Loucy (cell line): ENCODE data around the gene CATSPER1.

Experiments
- EZH2phosphoT487 ChIP-seq: fragments of 200-600 bp; IDR thresholded peaks from 2 replicates; pipeline ENCODE4 v1.6.1; 2018; ENCODE audit warnings: antibody characterized with exemption, mild to moderate bottlenecking, moderate library complexity, borderline replicate concordance
- TF ChIP-seq, protein P1 (sequence below): fragments of 200-600 bp; sonication (generic); conservative IDR thresholded peaks from 2 replicates; pipeline ENCODE4 v1.5.1; 2014; ENCODE audit warnings: mild to moderate bottlenecking, antibody characterized with exemption, low read length

DNA sequence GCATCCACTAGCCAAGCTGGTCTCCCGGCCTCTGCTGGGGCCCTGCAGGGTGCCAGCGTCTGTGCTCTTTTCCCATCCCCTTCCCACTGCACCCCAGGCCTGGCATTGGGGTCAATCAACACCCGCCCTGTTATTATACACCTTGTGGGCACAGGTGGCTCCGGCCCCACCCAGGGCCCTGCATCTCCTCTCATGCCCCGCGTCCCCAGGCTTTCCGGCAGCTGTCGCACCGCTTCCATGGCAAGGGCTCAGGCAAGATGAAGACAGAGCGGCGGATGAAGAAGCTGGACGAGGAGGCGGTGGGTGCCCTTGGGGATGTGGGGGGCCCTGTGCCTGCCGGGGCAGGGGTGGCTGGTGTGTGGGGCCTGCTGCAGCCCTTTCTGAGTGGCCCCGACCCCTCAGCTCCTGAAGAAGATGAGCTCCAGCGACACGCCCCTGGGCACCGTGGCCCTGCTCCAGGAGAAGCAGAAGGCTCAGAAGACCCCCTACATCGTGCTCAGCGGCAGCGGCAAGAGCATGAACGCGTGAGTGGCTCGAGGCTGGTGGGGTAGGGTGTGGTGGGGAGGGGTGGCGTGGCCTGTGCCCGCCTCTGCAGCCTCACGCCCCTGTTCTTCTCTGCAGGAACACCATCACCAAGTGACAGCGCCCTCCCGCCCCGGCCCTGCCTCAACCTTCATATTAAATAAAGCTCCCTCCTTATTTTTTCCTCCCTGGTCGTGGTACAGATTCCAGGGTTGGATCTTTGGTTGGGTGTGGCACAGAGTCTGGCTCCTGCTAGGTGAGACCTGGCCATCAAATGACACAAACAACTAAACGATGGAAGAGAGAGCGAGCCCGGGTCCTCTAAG lies 47.7 kb downstream of the CATSPER1 start:
- TF ChIP-seq, protein P1, sequence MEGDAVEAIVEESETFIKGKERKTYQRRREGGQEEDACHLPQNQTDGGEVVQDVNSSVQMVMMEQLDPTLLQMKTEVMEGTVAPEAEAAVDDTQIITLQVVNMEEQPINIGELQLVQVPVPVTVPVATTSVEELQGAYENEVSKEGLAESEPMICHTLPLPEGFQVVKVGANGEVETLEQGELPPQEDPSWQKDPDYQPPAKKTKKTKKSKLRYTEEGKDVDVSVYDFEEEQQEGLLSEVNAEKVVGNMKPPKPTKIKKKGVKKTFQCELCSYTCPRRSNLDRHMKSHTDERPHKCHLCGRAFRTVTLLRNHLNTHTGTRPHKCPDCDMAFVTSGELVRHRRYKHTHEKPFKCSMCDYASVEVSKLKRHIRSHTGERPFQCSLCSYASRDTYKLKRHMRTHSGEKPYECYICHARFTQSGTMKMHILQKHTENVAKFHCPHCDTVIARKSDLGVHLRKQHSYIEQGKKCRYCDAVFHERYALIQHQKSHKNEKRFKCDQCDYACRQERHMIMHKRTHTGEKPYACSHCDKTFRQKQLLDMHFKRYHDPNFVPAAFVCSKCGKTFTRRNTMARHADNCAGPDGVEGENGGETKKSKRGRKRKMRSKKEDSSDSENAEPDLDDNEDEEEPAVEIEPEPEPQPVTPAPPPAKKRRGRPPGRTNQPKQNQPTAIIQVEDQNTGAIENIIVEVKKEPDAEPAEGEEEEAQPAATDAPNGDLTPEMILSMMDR = no peak
- TF ChIP-seq EZH2phosphoT487 = no peak
